OCI-LY7 (cell line): ENCODE results near the gene ATG9B. TPM values are rescaled to one million over a fixed set of nuclear protein-coding genes. Genes with fewer than 3 reads are reported as not detected.

Experiments used
- BruUV-seq: library from RNA; stranded (reverse); fragments of 400-500 nt; replicated peaks from 2 replicates; lab custom pipeline; 2021; lab: Mats Ljungman, UMichigan
- CTCF ChIA-PET: fragments of 300-600 bp; sonication (Branson Sonifier 250); formaldehyde crosslinking; loops from one replicate; lab custom pipeline; 2022; ENCODE audit warnings: antibody characterized with exemption; ENCODE audit not compliant: unreplicated experiment; lab: Charles Lee
- POLR2A ChIA-PET: fragments of 300-600 bp; sonication (Branson Sonifier 250); formaldehyde crosslinking; loops from one replicate; lab custom pipeline; 2022; ENCODE audit warnings: antibody characterized with exemption; lab: Charles Lee
- DNase-seq: peaks from one replicate; pipeline ENCODE4 v3.0.0-alpha.2; 2015; ENCODE audit warnings: low spot score
- H2AFZ ChIP-seq: fragments of 200-600 bp; sonication (generic), shearing (Covaris generic); 2 replicates; pipeline ENCODE4 v1.6.1; 2014; ENCODE audit warnings: mild to moderate bottlenecking, antibody characterized with exemption, low read length, moderate library complexity
- H3K27ac ChIP-seq: fragments of 200-600 bp; sonication (generic); 2 replicates; pipeline ENCODE4 v1.5.1; 2014; ENCODE audit warnings: mixed run types, low read depth, mild to moderate bottlenecking, moderate library complexity, low read length, inconsistent platforms; ENCODE audit not compliant: poor library complexity, severe bottlenecking
- H3K36me3 ChIP-seq: fragments of 200-600 bp; sonication (generic); 2 replicates; pipeline ENCODE4 v1.6.1; 2014; ENCODE audit warnings: mild to moderate bottlenecking, antibody characterized with exemption, low read length, moderate library complexity, mixed read lengths; ENCODE audit not compliant: insufficient read depth
- H3K4me1 ChIP-seq: fragments of 200-600 bp; sonication (generic); 2 replicates; pipeline ENCODE4 v1.5.1; 2014; ENCODE audit warnings: mild to moderate bottlenecking, low read length; ENCODE audit not compliant: insufficient read depth, poor library complexity, severe bottlenecking
- H3K4me2 ChIP-seq: fragments of 200-600 bp; sonication (generic); 2 replicates; pipeline ENCODE4 v1.6.1; 2014; ENCODE audit warnings: mild to moderate bottlenecking, low read length
- H3K4me3 ChIP-seq: fragments of 200-600 bp; sonication (generic); 2 replicates; pipeline ENCODE4 v1.5.1; 2014; ENCODE audit warnings: mild to moderate bottlenecking, low read depth, low read length; ENCODE audit not compliant: poor library complexity, severe bottlenecking
- H3K79me2 ChIP-seq: fragments of 200-600 bp; sonication (generic); 2 replicates; pipeline ENCODE4 v1.6.1; 2016; ENCODE audit warnings: low read depth, mild to moderate bottlenecking, low read length, moderate library complexity, mixed read lengths; ENCODE audit not compliant: insufficient read depth
- H3K9me2 ChIP-seq: fragments of 200-600 bp; sonication (generic); 2 replicates; pipeline ENCODE4 v1.6.1; 2016; ENCODE audit warnings: mild to moderate bottlenecking, low read length, mixed read lengths; ENCODE audit not compliant: insufficient read depth
- H3K9me3 ChIP-seq: fragments of 200-600 bp; sonication (generic); 2 replicates; pipeline ENCODE4 v1.6.1; 2014; ENCODE audit warnings: mild to moderate bottlenecking, mixed run types, low read length, mixed read lengths
- H4K20me1 ChIP-seq: fragments of 200-600 bp; sonication (generic); 2 replicates; pipeline ENCODE4 v1.6.1; 2014; ENCODE audit warnings: mild to moderate bottlenecking, antibody characterized with exemption, low read length, moderate library complexity, mixed read lengths; ENCODE audit not compliant: insufficient read depth
- EZH2phosphoT487 ChIP-seq: fragments of 200-600 bp; sonication (generic); IDR thresholded peaks from 2 replicates; pipeline ENCODE4 v1.6.1; 2018; ENCODE audit warnings: low read depth, borderline replicate concordance, mild to moderate bottlenecking, mixed run types, antibody characterized with exemption, low read length, moderate library complexity, mixed read lengths
- intact Hi-C: fragments of 100-400 bp; cut with micrococcal nuclease; formaldehyde crosslinking; loops from one replicate; pipeline ENCODE4 v1.10.0; 2022; ENCODE audit not compliant: unreplicated experiment
- total RNA-seq, 2 experiments: library from RNA; depleted of rRNA in 1 of 2; stranded (reverse); fragments of >200 nt in 1 of 2; shearing (Covaris generic) in 1 of 2; gene quantifications; 2 replicates each; pipeline ENCODE4 v1.2.3, GENCODE V29; 2014 to 2022
- TF ChIP-seq, protein P1 (sequence below): fragments of 200-600 bp; sonication (generic); conservative IDR thresholded peaks from 2 replicates; pipeline ENCODE4 v1.5.1; 2014; ENCODE audit warnings: mild to moderate bottlenecking, antibody characterized with exemption, low read length, moderate library complexity, mixed read lengths

ATG9B gene
- total RNA-seq, 2 experiments from 2014 or later: 0.97 to 1.1 TPM

DNA sequence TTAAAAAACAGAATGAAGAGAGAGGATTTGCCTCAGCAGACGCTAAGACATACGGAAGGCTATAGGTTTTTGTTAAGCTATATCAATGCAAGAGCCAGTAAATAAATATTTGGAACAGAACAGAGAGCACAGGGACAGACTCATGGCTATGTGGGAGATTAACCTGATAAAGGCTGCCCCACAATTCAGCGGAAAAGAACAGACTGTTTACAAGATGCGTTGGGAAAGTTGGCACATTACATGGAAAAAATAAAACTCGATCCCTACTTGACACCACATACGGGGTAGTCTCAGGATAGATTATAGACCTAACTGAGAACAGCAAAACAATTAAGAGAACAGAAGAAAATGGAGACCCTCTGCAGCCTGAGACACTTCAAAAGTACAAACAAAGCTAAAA is 56.9 kb downstream of the ATG9B start:
- Histone ChIP-seq H3K4me2 (no peak overlapping the region), H3K36me3 (no peaks in the 10 kb centered on the region), H3K9me3 (no peaks in the 10 kb centered on the region), H3K4me1 (peaks cover 14% of the 10 kb centered on the region), H2AFZ (no peak overlapping the region), H3K27ac (no peak overlapping the region), H3K9me2 (no peaks in the 10 kb centered on the region), H4K20me1 (no peaks in the 10 kb centered on the region), H3K4me3 (no peak overlapping the region), H3K79me2 (no peaks in the 10 kb centered on the region)
- DNase-seq: no peak
- ChIA-PET CTCF (no interaction called here), POLR2A (no interaction called here)
- no TSS peak for BruUV-seq
- TF ChIP-seq, protein P1, sequence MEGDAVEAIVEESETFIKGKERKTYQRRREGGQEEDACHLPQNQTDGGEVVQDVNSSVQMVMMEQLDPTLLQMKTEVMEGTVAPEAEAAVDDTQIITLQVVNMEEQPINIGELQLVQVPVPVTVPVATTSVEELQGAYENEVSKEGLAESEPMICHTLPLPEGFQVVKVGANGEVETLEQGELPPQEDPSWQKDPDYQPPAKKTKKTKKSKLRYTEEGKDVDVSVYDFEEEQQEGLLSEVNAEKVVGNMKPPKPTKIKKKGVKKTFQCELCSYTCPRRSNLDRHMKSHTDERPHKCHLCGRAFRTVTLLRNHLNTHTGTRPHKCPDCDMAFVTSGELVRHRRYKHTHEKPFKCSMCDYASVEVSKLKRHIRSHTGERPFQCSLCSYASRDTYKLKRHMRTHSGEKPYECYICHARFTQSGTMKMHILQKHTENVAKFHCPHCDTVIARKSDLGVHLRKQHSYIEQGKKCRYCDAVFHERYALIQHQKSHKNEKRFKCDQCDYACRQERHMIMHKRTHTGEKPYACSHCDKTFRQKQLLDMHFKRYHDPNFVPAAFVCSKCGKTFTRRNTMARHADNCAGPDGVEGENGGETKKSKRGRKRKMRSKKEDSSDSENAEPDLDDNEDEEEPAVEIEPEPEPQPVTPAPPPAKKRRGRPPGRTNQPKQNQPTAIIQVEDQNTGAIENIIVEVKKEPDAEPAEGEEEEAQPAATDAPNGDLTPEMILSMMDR: no peak
- TF ChIP-seq EZH2phosphoT487: no peak
- intact Hi-C loops: no loop called here

DNA sequence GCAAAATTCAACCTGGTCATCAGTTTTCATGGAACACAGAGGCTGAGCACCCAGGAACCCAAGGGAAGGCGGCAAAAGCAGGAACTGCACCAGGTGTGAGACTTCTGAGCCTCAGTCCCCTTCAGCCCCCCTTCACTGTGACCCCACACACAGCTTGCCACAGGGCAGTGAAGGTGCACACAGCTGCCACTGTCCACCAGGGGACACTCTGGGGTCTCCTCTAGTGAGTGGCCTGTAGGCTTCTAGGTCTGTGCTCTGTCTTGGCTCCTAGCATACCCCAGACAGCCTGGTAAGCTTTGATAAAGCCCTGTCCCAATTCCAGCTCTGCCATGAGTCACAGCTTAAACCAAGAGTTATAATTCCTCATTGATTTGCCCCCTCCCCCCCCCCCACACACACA is 58.3 kb downstream of the ATG9B start:
- intact Hi-C loops: no loop called here
- Histone ChIP-seq H3K4me2 (no peak overlapping the region), H3K9me2 (no peaks in the 10 kb centered on the region), H3K27ac (no peak overlapping the region), H3K36me3 (no peaks in the 10 kb centered on the region), H4K20me1 (no peaks in the 10 kb centered on the region), H2AFZ (no peak overlapping the region), H3K9me3 (no peaks in the 10 kb centered on the region), H3K79me2 (no peaks in the 10 kb centered on the region), H3K4me1 (peaks cover 2% of the 10 kb centered on the region), H3K4me3 (no peak overlapping the region)
- no TSS peak for BruUV-seq
- DNase-seq: peak; percentile 20
- TF ChIP-seq EZH2phosphoT487: no peak
- TF ChIP-seq, protein P1: no peak; the same call in 1 of the 2 replicates
- ChIA-PET CTCF (no interaction called here), POLR2A (interaction anchor here (0.7 to 1.0 kb wide), 2 partner anchors 151 to 397 kb away, joined by 3 to 6 read pairs; no protein-coding TSS in a partner anchor)

DNA sequence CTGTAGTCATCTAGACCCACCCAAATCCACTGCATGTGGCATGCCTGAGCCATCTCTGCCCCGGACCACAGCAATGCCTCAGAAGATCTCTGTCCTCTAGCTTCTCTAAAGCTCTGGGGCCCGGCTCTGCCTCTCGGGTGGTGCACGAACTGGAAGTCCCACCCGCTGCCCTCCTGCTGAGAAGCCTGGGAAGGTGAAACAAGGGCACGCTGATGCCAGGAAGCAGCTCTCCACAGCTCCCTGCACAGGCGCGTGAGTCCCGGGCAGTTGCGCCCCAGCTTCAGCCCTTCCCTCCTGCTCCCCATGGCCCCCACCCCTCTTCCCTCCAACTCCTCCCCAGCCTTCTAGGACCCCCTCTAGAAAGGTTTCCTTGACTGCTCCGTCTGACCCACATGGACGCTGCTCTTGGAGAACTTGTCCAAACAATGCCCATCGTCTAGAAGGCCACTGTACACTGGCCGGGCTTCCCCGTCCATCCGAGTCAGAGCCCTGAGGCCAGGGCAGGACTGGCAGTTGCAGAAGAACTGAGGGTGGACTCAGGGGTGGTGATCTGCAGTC is 58.9 kb downstream of the ATG9B start:
- Histone ChIP-seq H3K36me3 (no peaks in the 10 kb centered on the region), H3K9me2 (no peaks in the 10 kb centered on the region), H3K4me1 (peaks cover 8% of the 10 kb centered on the region), H2AFZ (no peak overlapping the region), H3K4me2 (no peak overlapping the region), H3K27ac (no peak overlapping the region), H3K4me3 (no peak overlapping the region), H4K20me1 (no peaks in the 10 kb centered on the region), H3K9me3 (no peaks in the 10 kb centered on the region), H3K79me2 (no peaks in the 10 kb centered on the region)
- CTCF ChIA-PET: interaction anchor here (0.6 kb wide), 1 partner anchor 37 kb away, joined by 3 read pairs; no protein-coding TSS in a partner anchor
- POLR2A ChIA-PET: interaction anchor here (0.7 to 1.0 kb wide), 2 partner anchors 152 to 397 kb away, joined by 3 to 6 read pairs; no protein-coding TSS in a partner anchor
- DNase-seq: no peak
- intact Hi-C loops: no loop called here
- no peak for TF ChIP-seq EZH2phosphoT487
- TF ChIP-seq, protein P1: no peak
- BruUV-seq: no TSS peak
